SK-N-SH (cell line): Measurements from ENCODE around the gene XCL1.

Experiments
- ELF1 ChIP-seq: IDR thresholded peaks from 2 replicates; pipeline ENCODE4 v1.4.0; 2012
- EP300 ChIP-seq, 2 experiments: IDR thresholded peaks; 2 replicates each; pipeline versions ENCODE4 v1.4.0 to v1.6.1; 2012; ENCODE audit warnings: borderline replicate concordance in 1 of 2, low read depth in 1 of 2, low read length in 1 of 2
- EZH2phosphoT487 ChIP-seq: fragments of 200-600 bp; sonication (generic); IDR thresholded peaks from 2 replicates; pipeline ENCODE4 v1.6.1; 2017; ENCODE audit warnings: low read depth, mixed run types, mild to moderate bottlenecking, antibody characterized with exemption, moderate library complexity, borderline replicate concordance
- FOSL2 ChIP-seq: IDR thresholded peaks from 2 replicates; pipeline ENCODE4 v1.4.0; 2012; ENCODE audit warnings: low read depth, mild to moderate bottlenecking, moderate library complexity, borderline replicate concordance
- GABPA ChIP-seq: IDR thresholded peaks from 2 replicates; pipeline ENCODE4 v1.4.0; 2012; ENCODE audit warnings: low read depth, mild to moderate bottlenecking
- MAX ChIP-seq: IDR thresholded peaks from 2 replicates; pipeline ENCODE4 v1.4.0; 2012; ENCODE audit warnings: low read depth
- MEF2A ChIP-seq: IDR thresholded peaks from 2 replicates; pipeline ENCODE4 v1.4.0; 2012; ENCODE audit warnings: low read depth, borderline replicate concordance
- NFIC ChIP-seq: IDR thresholded peaks from 2 replicates; pipeline ENCODE4 v1.4.0; 2012; ENCODE audit warnings: borderline replicate concordance
- POLR2AphosphoS5 ChIP-seq: IDR thresholded peaks from 2 replicates; pipeline ENCODE4 v1.6.1; 2012; ENCODE audit warnings: low read depth, low read length
- REST ChIP-seq: IDR thresholded peaks from 2 replicates; pipeline ENCODE4 v1.6.1; 2012; ENCODE audit warnings: mild to moderate bottlenecking, low read depth, low read length, moderate library complexity
- TAF1 ChIP-seq: IDR thresholded peaks from 2 replicates; pipeline ENCODE4 v1.6.1; 2012; ENCODE audit warnings: low read depth, mild to moderate bottlenecking, low read length, moderate library complexity, borderline replicate concordance
- TEAD4 ChIP-seq: IDR thresholded peaks from 2 replicates; pipeline ENCODE4 v1.4.0; 2012; ENCODE audit warnings: mild to moderate bottlenecking, borderline replicate concordance; ENCODE audit not compliant: insufficient read depth
- YY1 ChIP-seq: IDR thresholded peaks from 2 replicates; pipeline ENCODE4 v1.4.0; 2012; ENCODE audit warnings: low read depth, mild to moderate bottlenecking
- TF ChIP-seq, protein P1 (sequence below): fragments of 200-600 bp; sonication (generic); IDR thresholded peaks from 2 replicates; pipeline ENCODE4 v1.6.1; 2017; ENCODE audit warnings: antibody characterized with exemption, mild to moderate bottlenecking, moderate library complexity

GRCh38 chr1:168567007-168567406, 9.4 kb upstream of the XCL1 start:
- TF ChIP-seq, protein P1, sequence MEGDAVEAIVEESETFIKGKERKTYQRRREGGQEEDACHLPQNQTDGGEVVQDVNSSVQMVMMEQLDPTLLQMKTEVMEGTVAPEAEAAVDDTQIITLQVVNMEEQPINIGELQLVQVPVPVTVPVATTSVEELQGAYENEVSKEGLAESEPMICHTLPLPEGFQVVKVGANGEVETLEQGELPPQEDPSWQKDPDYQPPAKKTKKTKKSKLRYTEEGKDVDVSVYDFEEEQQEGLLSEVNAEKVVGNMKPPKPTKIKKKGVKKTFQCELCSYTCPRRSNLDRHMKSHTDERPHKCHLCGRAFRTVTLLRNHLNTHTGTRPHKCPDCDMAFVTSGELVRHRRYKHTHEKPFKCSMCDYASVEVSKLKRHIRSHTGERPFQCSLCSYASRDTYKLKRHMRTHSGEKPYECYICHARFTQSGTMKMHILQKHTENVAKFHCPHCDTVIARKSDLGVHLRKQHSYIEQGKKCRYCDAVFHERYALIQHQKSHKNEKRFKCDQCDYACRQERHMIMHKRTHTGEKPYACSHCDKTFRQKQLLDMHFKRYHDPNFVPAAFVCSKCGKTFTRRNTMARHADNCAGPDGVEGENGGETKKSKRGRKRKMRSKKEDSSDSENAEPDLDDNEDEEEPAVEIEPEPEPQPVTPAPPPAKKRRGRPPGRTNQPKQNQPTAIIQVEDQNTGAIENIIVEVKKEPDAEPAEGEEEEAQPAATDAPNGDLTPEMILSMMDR, result no peak
- TF ChIP-seq TAF1 (no peak), NFIC (no peak), REST (no peak), POLR2AphosphoS5 (no peak), ELF1 (no peak), YY1 (no peak), MEF2A (no peak), MAX (no peak), EZH2phosphoT487 (no peak), FOSL2 (no peak), EP300 (IDR thresholded peaks at IDR 0.05; ENCODE audit: borderline replicate concordance in 1 of 2, low read depth in 1 of 2, low read length in 1 of 2) (no peak), GABPA (no peak), TEAD4 (no peak)
